CD4-positive, alpha-beta T cell treated with Interferon gamma for 1 hour (primary cell): ENCODE results near the gene LGALS8.
"Not testable (repeated sequence)": the region's sequence is repeated elsewhere in the genome, so short reads cannot be mapped to it uniquely, and the experiment has no call there.

Experiments
- DNase-seq: peaks from one replicate; pipeline ENCODE4 v3.0.0-alpha.2; 2020

LGALS8 gene

GRCh38 chr1:236543065-236543669, 19.4 kb downstream of the LGALS8 start:
- no peak for DNase-seq

GRCh38 chr1:236545621-236546169, 21.9 kb downstream of the LGALS8 start:
- DNase-seq = no peak

GRCh38 chr1:236548452-236548851, 24.7 kb downstream of the LGALS8 start:
- no peak for DNase-seq

GRCh38 chr1:236550961-236551851, 27.4 kb downstream of the LGALS8 start:
- no peak for DNase-seq

GRCh38 chr1:236552096-236552495, 28.3 kb downstream of the LGALS8 start:
- DNase-seq = no peak

- DNase-seq = no peak
Measured at GRCh38 chr1:236552901-236553300, 29.1 kb downstream of the LGALS8 start.

- DNase-seq = no peak
Measured at GRCh38 chr1:236553370-236553769, 29.6 kb downstream of the LGALS8 start.

GRCh38 chr1:236556606-236557005, 32.8 kb downstream of the LGALS8 start:
- DNase-seq = no peak

- no peak for DNase-seq
Measured at GRCh38 chr1:236558081-236558480, 34.3 kb downstream of the LGALS8 start.

- no peak for DNase-seq
Measured at GRCh38 chr1:236558846-236559245, 35.1 kb downstream of the LGALS8 start.

GRCh38 chr1:236560213-236560771, 36.5 kb downstream of the LGALS8 start:
- DNase-seq = no peak

GRCh38 chr1:236561976-236562375, 38.2 kb downstream of the LGALS8 start:
- DNase-seq = no peak

- DNase-seq = no peak
Measured at GRCh38 chr1:236565530-236565929, 41.7 kb downstream of the LGALS8 start.

- no peak for DNase-seq
Measured at GRCh38 chr1:236568285-236568894, 44.6 kb downstream of the LGALS8 start.

GRCh38 chr1:236575523-236575922, 51.7 kb downstream of the LGALS8 start:
- no peak for DNase-seq

- no peak for DNase-seq
Measured at GRCh38 chr1:236576004-236576403, 52.2 kb downstream of the LGALS8 start.

- DNase-seq = not testable (repeated sequence)
Measured at GRCh38 chr1:236577041-236577440, 53.3 kb downstream of the LGALS8 start.

- no peak for DNase-seq
Measured at GRCh38 chr1:236578661-236579060, 54.9 kb downstream of the LGALS8 start.

GRCh38 chr1:236580404-236580803, 56.6 kb downstream of the LGALS8 start:
- DNase-seq = not testable (repeated sequence)

- DNase-seq = no peak
Measured at GRCh38 chr1:236581528-236581927, 57.7 kb downstream of the LGALS8 start.

GRCh38 chr1:236589531-236589930, 65.7 kb downstream of the LGALS8 start:
- no peak for DNase-seq

- DNase-seq = no peak
Measured at GRCh38 chr1:236590553-236591150, 66.9 kb downstream of the LGALS8 start.

- no peak for DNase-seq
Measured at GRCh38 chr1:236602171-236602570, 78.4 kb downstream of the LGALS8 start.
